Brain microvascular endothelial cell (primary cell): ENCODE results near the gene PEX13.

Experiments used
- DNase-seq: peaks from one replicate; pipeline ENCODE4 v3.0.0-alpha.2; 2020
- H3K27ac ChIP-seq: fragments of 250-450 bp; sonication (Bioruptor Pico); 2 replicates; pipeline ENCODE4 v1.5.1; 2020; ENCODE audit warnings: mild to moderate bottlenecking, moderate library complexity
- H3K27me3 ChIP-seq: fragments of 250-450 bp; sonication (Bioruptor Pico); replicated peaks from 2 replicates; pipeline ENCODE4 v1.5.1; 2020; ENCODE audit warnings: mild to moderate bottlenecking
- H3K36me3 ChIP-seq: fragments of 250-450 bp; sonication (Bioruptor Pico); replicated peaks from 2 replicates; pipeline ENCODE4 v1.5.1; 2020; ENCODE audit warnings: mild to moderate bottlenecking
- H3K4me3 ChIP-seq: 2 replicates; pipeline ENCODE4 v1.5.1; 2011; ENCODE audit warnings: low read depth, mild to moderate bottlenecking, control low read depth, low read length, moderate library complexity
- CTCF ChIP-seq: IDR thresholded peaks from 2 replicates; pipeline ENCODE4 v1.5.1; 2011; ENCODE audit warnings: low read depth, mild to moderate bottlenecking, moderate library complexity, low read length, control low read depth, inconsistent platforms; ENCODE audit errors: missing control alignments
- in situ Hi-C: cut with HindIII; loops from 2 replicates; pipeline ENCODE4 v1.10.0; 2017; ENCODE audit warnings: low sequenced_read_pairs, low pct_ligation_motif_present

The PEX13 gene

DNA sequence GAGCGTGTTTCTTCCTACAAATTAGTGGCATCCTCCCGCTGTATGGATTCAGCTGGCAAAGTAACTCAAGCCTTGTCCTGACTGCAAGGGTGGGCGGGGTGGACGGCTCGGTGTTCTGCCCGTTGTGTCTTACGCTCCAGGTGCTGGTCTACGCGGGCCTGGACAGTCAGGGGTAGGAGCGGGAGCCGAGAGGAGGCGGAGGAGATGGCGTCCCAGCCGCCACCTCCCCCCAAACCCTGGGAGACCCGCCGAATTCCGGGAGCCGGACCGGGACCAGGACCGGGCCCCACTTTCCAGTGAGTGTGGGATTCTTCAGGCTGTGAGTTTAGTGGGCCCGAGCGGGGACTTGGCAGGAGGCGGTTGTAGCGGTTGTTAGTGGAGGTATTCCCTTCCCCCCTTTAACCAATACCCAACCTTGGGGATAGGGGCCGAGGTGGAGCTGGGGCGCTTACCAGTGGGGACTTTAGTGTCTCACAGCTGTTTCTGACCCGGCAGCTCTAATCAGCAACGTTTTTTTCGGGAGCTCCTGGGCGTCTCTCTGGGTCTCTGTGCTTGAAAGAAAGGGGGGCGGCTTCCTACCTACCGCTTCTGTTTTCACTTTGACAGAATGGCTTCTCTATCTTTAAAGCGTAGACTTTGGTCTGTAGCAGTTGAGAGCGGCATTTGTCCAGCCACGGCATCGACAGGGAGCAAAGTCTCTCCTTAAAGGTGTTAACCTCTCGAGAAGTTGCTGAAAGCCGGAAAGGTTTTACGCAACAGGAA lies at the start of gene PEX13, which contains the start of gene PUS10:
Gene PEX13, plus strand, starts transcription at position 165 of the 762 bp plus-strand sequence. Its CDS starts 40 bp downstream, at position 205.
Gene PUS10, minus strand, starts transcription at position 700 of the 762 bp plus-strand sequence. CDS start 6,365 bp downstream, outside the sequence.
- no peak for TF ChIP-seq CTCF
- Histone ChIP-seq H3K27ac (peak within 1 kb of the TSS; percentile 73), H3K36me3 (peaks cover 2% of the 10 kb centered on the region), H3K4me3 (peak within 1 kb of the TSS; percentile 94), H3K27me3 (no peaks in the 10 kb centered on the region)
- in situ Hi-C loops: no loop called here
- DNase-seq: peak; percentile 77

GRCh38 chr2:60972889-60973656 lies 44.4 kb upstream of the PEX13 start:
- no peak for DNase-seq
- no peaks in the 10 kb centered on the region for H3K27me3 ChIP-seq
- no peak overlapping the region for H3K27ac ChIP-seq
- no peak for TF ChIP-seq CTCF
- no peaks in the 10 kb centered on the region for H3K36me3 ChIP-seq
- no peak overlapping the region for H3K4me3 ChIP-seq
- in situ Hi-C loops: no loop called here

- Histone ChIP-seq H3K4me3 (no peak overlapping the region), H3K27me3 (no peaks in the 10 kb centered on the region), H3K27ac (no peak overlapping the region), H3K36me3 (no peaks in the 10 kb centered on the region)
- no peak for DNase-seq
- in situ Hi-C loops: no loop called here
- no peak for TF ChIP-seq CTCF
Observed at GRCh38 chr2:60973705-60974104, 43.8 kb upstream of the PEX13 start.

GRCh38 chr2:60974652-60975051 lies 42.9 kb upstream of the PEX13 start:
- DNase-seq: no peak
- no peak overlapping the region for H3K4me3 ChIP-seq
- TF ChIP-seq CTCF: no peak
- H3K27me3 ChIP-seq: no peaks in the 10 kb centered on the region
- no peaks in the 10 kb centered on the region for H3K36me3 ChIP-seq
- in situ Hi-C loops: no loop called here
- no peak overlapping the region for H3K27ac ChIP-seq

- Histone ChIP-seq H3K36me3 (no peaks in the 10 kb centered on the region), H3K27me3 (no peaks in the 10 kb centered on the region), H3K4me3 (no peak overlapping the region), H3K27ac (no peak overlapping the region)
- TF ChIP-seq CTCF: no peak
- DNase-seq: no peak
- in situ Hi-C loops: no loop called here
Observed at GRCh38 chr2:60976256-60976850, 41.2 kb upstream of the PEX13 start.
